ENCODE data around the gene NFIA. TPM values are rescaled to one million over a fixed set of nuclear protein-coding genes. Genes with fewer than 3 reads are reported as not detected.
"Not testable (repeated sequence)": the region's sequence is repeated elsewhere in the genome, so short reads cannot be mapped to it uniquely, and the experiment has no call there.

Gene NFIA
- total RNA-seq, 1 donor from 2014 or later, result 47.5 TPM

DNA sequence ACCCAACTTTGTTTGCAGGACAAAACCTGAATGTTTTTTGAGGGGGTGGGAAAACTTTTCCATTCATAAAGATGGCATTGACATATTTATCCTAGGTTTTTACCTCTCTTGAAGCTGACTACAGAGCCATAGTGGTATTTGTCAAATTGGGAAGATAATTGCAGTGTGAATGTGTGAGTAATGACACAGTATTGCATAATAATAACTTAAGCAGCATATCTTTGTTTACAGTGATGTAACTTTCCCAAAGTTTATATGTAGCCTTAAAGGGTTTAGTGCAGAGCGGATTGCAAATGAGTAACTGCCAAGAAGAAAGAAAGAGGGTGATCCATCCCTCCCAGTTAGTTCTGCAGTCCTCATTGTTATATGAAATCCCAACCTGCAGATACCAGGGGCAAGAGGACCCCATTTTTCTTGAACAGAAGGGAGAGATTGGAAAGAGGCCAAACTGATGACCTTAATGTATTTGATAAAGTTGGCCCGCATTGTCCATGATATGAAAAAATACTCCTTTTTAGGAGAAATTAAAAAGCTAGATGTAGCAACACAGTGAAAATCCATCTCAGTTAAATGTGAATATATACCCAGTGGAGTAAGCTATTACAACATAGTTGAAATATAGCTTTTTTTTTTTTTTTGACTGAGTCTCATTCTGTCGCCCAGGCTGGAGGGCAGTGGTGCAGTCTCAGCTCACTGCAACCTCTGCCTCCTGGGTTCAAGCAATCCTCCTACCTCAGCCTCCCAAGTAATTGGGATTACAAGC lies 23.7 kb upstream of the NFIA start:
- peak; percentile 81 for ATAC-seq

- not testable (repeated sequence) for ATAC-seq
These were observed 20.8 kb upstream of the NFIA start for GRCh38 chr1:61061601-61062000.

GRCh38 chr1:61064673-61065072 lies 17.7 kb upstream of the NFIA start:
- ATAC-seq, result no peak

GRCh38 chr1:61067446-61068019 lies 14.8 kb upstream of the NFIA start:
- no peak for ATAC-seq

DNA sequence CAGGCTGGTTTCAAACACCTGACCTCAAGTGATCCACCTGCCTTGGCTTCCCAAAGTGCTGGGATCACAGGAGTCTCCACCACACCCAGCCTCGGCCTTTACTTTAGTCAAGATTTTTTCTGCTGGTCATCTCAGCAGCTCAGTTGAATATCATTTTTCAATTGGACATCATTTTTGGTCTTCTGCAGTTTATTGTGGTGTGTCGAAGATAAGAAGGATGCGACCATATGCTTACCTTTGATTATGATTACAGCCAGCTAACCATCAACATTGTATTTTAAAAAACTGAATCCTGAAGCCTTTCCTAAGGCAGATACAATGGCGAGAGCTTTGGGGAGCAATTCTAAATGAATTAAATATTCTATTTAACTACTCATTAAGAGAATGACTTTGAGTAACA lies 12.3 kb upstream of the NFIA start:
- ATAC-seq, result no peak

GRCh38 chr1:61071205-61072130 lies 10.9 kb upstream of the NFIA start:
- no peak for ATAC-seq

DNA sequence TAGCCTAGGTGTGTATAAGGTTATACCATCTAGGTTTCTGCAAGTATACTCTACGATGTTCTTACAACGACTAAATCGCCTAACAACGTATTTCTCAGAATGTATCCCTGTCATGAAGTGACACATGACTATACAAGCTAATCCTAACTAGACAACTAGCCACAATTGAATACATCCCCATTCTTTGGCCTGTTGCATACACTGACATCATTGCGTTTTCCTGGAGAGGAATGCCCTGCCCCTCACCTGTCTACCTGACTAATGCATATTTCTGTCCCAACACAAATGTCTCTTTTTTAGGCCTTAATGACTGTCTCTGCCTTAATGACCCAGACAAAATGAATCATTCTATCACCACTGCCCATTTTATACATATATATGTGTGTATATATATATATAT lies 8.5 kb upstream of the NFIA start:
- no peak for ATAC-seq

GRCh38 chr1:61075833-61076232 lies 6.5 kb upstream of the NFIA start:
- ATAC-seq, result not testable (repeated sequence)

GRCh38 chr1:61076728-61077675 lies 5.4 kb upstream of the NFIA start:
- ATAC-seq, result peak; percentile 78

DNA sequence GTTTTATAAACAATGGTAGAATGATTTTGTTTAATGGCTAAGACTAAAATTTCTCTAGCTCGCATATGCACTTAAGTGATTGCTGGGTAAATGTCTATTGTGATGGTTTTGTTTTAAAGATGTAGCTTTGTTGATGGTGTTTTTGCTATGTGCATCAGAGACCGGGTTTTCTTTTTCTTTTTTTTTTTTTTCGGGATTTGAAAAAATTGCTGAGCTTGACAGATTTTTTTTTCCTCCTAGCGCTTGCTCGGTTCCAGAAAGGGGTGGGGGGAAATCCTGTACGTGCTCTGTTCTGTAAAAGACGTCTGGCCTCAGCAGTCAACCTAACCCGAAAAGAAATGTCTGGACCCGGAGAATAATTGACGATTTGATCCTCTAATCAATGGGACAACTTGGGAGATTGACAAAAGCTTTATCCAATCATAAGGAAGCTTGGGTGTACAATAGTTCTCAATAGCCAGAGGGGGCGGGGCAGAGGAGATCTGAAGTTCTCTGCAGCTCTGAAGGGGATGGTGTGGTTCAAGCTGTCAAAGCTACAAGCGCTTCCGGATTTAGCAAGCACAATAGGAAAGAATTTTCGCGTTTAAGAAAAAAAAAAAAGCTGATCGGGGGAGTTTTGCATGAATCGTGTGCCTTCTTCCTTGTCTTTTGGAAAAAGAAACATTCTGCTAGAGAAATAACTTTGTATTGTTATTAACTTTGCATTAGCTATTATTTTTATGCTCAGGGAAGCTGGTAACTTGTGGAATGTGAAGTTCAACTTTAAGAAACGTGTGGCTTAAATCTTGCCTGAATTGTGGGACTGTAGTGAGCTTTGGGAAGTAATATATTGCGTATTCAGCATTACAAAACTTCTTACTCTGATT lies 4.5 kb upstream of the NFIA start:
- peak; percentile 88 for ATAC-seq

DNA sequence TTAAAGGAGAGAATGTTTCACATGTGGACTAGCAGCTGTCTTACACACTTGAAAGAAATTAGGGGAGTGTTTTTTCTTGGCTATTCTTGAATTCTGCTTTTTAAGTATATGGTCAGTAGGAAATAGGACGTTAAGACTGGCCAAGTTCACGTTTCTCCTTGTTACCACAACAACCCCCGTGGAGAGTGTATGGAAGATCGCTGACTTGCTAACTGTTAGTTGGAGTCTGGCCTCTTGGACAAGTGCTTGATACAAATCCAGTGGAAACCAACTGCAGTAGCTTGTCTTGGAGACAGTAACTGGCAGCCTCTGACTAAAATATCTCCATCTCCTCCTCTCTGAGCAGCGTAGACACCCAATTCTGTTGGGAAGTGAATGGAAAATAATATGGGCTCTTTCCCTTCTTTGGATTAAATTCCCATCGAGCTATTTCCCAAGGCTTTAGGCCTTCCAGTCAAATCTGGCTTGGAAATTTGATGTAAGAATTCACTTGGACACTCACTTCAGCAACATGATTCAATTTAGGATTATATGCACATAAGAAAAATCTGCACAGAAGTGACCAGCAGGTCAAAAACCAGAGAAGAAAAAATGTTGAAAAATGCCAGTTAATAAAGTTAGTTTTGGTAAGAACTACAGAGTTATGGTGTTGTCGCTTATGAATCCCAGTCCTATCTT lies 3.6 kb upstream of the NFIA start:
- ATAC-seq, result no peak

- no peak for ATAC-seq
These were observed 3.0 kb upstream of the NFIA start for GRCh38 chr1:61079296-61079897.

DNA sequence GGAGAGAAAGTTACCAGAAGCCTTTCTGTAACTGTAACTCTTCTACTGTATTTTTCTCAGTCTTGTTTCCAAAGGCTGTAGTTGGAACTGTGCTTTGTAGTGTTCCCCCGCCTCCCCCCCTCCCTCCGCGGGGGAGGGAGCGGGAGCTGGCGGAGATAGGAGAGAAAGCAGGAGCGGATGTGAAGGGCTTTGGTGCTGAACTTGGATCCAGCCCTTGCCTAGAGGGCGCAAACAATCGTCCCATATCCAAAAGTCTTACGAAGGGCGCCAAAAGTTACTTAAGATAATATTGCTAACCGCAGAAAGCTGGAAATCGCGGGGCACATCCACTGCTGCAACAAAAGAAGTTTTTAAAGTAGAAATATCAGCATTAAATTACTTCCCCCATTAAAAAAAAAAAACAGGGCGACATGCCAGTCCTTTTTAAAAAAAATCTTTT lies 2.4 kb upstream of the NFIA start:
- ATAC-seq, result no peak

DNA sequence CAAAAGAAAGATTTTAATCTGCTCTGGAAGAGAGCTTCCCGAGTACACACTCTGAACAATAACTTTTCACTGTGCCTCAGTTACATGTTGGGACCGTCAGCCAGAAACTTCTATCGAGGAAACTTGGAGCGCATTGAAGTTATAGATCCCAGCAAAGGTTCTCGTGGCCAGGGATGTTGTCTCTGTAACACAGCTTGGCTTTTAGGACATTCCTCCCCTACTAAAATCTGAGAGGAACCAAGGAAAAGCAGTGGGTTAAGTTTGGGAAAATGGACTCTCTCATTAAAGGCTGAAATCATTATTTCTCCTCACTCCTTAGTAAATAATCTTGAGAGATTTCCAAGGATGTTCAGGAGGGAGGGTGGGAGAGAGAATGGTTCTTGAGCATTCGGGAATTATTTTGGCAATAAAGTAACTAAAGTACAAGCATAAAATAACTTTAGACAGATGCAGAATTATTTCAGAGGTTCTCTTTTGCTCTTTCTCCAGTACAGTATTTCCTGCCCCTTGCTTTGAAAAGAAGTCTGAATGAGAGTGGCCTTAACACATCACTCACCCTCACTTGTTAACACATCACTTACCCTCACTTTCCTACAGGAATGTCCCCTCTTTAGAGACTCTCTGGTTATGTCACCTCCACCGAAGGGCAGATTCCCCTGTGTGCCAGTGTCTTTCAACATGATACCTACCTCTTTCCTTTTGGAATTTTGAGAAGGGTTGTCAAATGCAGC lies 1.8 kb upstream of the NFIA start:
- no peak for ATAC-seq

DNA sequence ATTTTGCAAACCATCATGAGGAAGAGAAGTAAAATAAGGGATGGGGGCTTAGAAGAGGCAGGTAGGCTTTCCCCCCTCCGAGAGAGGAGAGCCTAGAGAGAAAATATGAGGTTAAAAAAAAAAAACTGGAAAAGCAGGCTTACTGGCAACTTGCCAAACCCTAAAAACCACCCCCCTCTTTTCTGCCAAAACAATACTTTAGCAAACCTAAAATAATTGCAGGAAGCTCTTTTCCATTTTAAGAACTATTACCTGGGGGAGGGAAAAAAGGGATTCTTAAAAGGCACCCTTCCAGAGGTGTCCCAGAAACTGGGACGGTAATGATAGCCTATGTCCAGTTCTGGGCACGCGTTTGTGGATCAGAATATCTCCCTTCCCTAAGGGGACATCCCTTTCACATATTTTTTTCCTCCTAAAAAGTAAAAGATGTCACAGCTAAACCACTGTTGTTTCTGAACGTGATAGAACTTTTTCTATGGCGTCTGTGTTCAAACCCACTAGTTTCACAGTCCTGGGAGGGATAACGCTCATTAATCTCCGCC lies 1.1 kb upstream of the NFIA start:
- no peak for ATAC-seq

DNA sequence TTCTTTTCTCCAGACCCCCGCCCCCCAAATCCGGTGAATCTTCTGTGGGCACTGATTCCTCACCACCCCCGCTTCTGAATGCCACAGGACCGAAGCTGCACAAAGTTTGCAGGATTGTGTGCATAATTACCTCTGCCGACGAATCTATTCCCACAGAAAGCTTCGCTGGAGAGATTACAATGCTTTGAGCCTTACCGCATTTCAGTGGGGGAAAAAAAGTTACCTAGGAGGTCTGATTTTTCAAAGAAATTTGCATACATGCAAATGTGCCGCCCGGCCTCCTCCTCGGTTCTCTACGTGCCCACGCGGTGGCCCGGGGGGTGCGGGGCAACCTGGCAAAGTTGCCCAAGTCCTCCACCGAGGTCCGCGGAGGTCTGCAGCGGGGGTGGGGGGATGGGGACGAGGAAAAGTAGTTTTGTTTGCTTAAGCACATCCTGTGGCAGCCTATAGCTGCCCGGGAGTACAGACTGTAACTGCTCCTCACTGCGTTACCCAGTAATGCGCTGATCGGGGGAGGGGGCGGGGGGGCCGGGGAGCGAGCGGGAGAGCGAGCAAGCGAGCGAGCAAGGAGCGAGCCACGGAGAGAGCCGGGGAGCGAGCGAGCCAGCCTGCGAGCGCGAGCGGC lies 563 bp upstream of the NFIA start:
- ATAC-seq, result peak; percentile 5

- peak; percentile 34 for ATAC-seq
These were observed 849 bp downstream of the NFIA start for GRCh38 chr1:61083013-61083806.
